HG02610 (cell line): ENCODE measurements around the gene TMEM132D.

Experiments
- ATAC-seq: cut with Tn5 transposase; IDR thresholded peaks from one replicate; pipeline ENCODE4 v1.9.1; 2021; ENCODE audit warnings: mild to moderate bottlenecking, moderate library complexity; ENCODE audit not compliant: unreplicated experiment

Gene TMEM132D

DNA sequence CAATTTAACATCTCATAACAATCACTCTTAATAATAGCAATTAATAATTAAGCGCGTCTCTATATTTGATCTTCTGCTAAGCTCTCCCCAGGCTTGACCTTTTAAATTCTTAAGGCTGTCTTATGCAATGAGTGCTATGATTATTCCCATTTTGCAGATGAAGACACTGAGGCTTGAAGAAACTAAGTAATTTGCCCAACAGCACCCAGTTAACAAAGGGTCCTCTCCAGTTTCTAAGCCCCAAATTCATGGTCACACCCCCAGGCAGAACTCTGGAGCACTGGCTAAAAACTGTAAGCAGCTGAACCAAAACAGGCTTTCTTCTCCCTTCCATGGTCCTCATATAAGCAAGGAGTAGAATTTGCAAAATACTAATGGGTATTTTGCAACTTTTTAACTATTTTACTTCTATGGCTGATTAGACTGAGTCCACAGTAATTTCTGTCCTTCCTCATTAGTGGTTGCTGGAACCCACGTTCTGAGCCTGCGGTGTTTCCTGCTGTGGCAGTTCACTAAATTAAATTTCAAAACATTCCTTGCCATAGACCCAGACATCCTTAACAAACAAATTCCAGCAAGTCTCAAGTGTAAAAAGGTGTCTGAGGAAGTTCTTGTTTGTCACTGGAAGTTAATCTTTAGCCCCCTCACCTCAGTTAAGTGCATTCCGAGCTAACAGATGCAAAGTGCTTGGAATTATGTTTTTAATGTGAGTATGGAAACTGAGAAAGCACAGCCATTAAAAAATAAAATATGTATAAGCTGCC, 76.5 kb downstream of the TMEM132D start:
- no peak for ATAC-seq

- ATAC-seq = no peak
Observed at GRCh38 chr12:129826273-129826672, 77.6 kb downstream of the TMEM132D start.

DNA sequence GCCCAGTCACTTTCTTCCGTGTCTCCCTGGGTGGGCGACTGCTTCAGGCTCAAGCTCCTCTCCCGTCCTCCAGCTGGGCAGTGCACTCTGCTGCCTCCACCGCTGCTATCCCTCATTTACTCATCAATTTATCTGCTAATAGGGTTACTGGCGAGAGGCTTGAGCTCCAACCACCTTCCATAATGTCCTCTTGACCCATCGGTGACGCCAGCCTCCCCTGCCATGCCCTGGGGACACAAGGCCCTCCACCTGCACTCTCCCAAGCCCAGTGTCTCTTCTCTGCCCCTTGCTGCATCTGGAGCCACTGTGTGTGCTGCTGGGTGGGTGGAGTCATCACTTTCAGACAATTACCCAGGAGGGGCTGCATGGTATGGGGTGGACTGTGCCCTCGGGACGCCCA, 78.5 kb downstream of the TMEM132D start:
- ATAC-seq = no peak

DNA sequence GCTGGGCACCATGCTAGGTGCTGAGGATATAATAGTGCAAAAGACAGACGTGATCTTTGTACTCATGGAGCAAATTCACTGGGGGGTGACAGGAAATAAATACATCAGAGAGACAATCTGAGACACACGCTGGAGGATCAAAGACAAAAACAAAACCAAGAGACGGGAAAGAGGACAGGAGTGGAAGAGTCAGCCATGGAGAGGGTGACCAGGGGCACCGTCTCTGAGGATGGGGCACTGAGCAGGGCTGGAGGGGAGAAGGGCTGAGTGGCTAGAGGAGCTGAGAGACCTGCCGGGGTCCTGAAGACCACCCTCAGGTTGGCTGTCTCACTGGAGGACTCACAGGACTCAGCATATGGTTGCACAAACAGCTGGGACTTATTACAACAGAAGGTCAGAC, 81.9 kb downstream of the TMEM132D start:
- ATAC-seq = no peak

GRCh38 chr12:129819391-129819790, 84.4 kb downstream of the TMEM132D start:
- ATAC-seq = no peak

DNA sequence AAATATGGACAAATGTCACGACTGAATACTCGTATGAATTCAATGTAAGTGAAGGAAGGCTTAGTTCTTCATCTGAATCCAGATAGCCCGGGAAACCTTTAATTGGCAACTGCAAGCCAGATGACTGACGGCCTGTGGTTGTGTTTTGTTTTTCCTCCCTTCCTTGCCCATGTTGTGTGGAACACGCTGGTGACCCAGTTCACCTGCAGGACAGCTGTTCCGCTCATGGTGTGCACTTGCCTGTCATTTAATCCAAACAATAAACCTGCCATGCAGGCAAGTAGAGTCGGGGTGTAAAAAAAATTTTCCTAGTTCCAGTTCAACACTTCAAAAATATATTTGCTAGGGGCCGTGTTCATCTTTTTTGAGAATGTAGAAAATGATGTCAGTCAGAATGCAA, 88.0 kb downstream of the TMEM132D start:
- no peak for ATAC-seq

DNA sequence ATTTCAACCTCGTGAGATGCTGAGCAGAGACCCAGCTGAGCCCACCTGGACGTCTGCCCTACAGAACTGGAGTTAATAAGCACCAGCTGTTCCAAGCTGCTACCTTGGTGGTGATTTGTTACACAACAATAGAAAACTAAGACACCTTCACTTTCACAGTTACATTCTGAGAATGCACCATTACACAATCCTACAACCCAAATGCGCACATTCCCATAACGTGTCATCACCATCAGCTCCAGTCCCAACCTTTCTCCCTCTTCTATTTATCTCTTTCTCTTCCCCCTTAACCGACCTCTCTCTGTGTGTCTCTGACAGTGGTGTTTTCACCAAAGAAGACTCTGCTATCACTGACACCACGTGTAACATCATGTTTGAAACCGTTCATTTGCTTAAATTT, 91.9 kb downstream of the TMEM132D start:
- ATAC-seq = no peak

- no peak for ATAC-seq
Observed at GRCh38 chr12:129807136-129807535, 96.7 kb downstream of the TMEM132D start.

- no peak for ATAC-seq
Observed at GRCh38 chr12:129791396-129791795, 112.4 kb downstream of the TMEM132D start.

DNA sequence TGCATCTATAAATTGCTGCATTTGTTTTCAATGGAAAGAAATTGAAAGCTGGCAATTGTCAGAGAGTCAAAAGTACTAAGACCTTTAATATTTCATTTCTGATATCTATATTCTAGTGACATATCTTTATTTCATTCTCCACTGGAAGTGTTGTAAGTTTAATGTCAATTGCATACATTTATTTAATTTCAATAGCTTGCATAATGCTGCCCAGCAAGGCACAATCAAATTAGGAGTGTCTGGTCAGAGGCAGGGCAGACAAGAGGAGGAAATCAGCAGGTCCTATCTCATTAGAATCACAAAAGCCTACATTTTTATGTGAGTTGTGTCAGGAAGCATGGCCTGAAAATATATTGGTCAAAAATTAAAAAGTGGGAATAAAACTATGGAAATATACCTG, 112.9 kb downstream of the TMEM132D start:
- ATAC-seq = no peak

DNA sequence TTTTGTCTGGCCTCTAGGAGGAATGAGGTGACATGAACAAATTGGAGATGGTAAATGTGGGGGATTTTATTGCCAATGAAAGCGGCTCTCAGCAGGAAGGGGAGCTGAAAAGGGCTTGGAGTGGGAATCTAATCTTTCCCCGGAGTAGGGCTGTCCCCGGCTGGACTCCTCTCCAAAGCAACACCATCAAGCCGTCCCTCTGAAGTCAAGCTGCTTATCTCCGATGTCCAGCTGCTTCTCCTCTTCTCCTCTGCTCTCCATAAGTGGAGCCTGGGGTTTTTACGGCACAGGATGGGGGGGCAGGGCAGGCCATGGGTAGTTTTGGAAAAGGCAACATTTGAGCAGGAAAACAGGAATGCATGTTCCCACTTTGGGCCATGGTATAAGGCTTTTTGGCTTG, 113.5 kb downstream of the TMEM132D start:
- ATAC-seq = no peak

DNA sequence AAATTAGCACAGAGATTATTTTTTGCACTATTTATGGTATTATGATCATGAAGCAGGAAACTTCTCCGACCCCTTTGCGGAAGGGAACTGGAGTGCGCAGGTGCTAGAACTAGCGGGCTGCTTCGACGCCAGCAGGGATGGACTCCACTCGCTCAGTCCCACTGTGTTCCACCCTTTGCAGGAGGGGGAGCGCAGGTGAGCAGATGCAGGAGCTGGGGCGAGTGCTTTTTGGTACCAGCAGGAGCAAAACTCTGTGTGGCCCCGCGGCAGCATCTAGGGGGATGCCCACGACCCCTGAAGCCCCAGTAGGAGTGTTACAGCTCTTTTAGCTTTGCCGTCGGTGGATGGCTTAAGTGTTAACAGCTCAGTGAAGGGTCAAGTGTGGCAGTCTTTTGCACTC, 113.9 kb downstream of the TMEM132D start:
- no peak for ATAC-seq

GRCh38 chr12:129788506-129789084, 115.2 kb downstream of the TMEM132D start:
- no peak for ATAC-seq

DNA sequence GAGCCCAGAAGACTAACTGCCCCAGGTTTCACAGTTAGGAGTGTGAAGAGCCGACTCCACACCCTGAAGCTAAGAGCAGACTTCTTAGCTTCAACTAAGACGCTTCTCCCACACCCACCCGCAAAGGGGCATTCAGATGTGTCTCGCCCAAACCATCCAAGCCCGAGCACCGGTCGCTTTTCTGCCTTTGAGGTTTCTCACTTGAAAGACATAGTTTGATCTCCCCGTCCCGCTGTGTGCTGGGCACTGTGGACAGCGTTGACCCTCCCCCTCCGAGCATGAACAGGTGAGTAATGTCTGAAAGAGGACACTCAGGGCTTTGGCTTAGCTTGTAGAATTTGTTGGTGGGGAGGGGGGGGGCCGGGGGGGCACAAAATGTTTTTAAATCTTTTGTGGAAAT, 123.8 kb downstream of the TMEM132D start:
- ATAC-seq = no peak

DNA sequence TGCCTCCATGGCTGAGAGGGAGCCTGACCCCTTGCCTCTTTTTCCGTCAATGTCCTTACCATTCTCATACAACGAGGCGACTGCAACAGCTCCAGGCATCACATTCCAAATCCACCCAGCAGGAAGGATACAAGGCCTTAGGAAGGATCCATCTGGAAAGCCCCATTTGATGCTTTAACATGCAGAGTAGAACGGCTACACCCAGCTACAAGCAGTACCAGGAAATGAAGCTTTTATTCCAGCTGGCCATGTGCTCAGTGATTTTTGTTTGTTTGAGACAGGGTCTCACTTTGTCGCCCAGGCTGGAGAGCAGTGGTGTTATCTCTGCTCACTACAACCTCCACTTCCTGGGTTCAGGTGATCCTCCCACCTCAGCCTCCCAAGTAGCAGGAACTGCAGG, 124.8 kb downstream of the TMEM132D start:
- no peak for ATAC-seq

DNA sequence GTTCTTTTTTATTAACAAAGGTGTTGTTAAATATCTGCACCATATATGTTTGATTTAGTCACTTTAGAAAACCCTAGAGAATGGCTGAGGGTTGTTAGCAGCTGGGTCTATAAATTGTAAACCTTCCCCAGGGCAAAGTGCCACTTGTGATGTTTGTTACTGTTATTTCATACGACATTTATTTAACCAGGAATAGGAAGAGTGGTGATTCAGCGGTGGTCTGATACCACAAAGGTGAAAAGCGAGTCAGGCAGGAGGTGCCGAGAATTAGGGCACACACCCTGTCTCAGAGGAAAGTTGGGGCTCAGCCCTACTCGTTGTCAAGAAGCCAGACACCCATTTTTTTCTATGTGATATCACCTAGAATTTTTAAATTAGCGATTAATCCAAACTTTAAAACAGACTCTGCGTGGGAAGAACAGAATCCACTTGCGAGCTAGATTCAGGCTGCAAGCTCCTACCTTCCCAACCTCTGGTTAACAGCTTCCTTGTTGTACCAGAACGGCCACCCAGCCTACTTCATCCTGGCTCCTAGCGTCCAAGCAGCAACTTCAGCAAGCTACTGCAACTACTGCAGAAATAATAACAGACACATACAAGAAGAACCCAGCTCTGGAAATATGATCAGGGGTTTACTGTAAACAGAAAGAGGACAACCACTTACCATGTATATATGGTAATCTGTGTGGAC, 126.7 kb downstream of the TMEM132D start:
- no peak for ATAC-seq

- no peak for ATAC-seq
Observed at GRCh38 chr12:129772501-129773493, 131.0 kb downstream of the TMEM132D start.

DNA sequence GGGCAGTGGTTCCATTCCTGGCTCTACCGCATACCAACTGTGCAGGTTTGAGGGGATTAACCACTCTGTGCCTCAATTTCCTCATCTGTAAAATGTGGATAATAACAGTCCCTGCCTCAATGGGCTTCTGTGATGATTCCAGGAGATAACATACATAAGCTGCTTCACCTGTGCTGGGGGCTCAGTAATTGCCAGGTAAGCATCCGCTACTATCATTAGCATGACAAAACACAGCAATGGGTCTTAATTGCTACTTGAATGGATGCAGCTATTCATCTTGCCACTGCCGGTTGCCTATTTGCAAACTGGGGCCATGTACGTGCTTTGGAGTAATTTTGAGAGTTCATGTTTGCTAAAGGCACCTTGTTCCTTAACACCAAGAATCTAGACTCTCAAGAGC, 132.6 kb downstream of the TMEM132D start:
- no peak for ATAC-seq

DNA sequence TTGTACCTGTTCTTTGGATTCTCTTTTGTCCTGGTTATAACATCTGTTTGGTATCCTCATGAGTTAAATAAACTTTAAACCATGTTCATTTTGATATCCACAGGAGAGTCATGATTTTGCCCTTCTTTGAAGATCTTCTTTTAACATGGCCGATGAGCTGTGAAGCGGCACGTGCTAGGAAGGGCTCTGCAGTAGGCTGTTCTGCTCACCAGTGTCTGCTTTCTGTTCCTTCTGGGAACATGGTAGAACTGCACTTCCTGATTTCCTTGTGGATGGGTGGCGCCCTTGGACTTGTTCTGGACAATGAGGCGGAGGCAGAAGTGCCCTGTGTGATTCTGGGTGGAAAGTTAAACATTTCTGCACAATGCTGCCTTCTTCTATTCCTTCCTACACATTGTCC, 138.1 kb downstream of the TMEM132D start:
- ATAC-seq = no peak

DNA sequence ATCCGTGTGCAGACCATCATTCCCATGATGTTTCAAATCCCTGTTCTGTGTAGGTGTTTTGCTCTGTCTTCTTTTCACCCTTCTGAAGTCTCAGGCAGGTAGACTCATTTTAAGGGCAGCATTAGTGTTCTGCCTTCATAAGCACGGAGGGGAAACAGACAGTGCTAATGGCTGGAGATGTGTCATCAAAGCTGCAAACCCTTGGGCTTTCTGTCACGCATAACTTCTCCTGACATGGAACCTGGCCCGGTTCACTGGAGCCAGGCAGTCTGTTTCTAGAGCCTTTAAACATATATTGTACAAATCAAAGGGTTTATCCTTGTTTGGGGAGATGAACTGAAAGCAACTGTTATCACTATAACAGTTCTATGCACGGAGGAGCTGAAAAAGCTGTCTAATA, 141.4 kb downstream of the TMEM132D start:
- ATAC-seq = no peak

GRCh38 chr12:129753586-129753985, 150.2 kb downstream of the TMEM132D start:
- no peak for ATAC-seq
